HepG2 (cell line): ENCODE data around the gene GPBP1. TPM values are rescaled to one million over a fixed set of nuclear protein-coding genes. Genes with fewer than 3 reads are reported as not detected.

Source experiments
- E2F5 ChIP-seq: sonication (generic); formaldehyde crosslinking; conservative IDR thresholded peaks from 2 replicates; pipeline ENCODE4 v1.4.0; 2020; ENCODE audit warnings: missing genetic modification reagents
- JUND ChIP-seq: sonication (generic); formaldehyde crosslinking; IDR thresholded peaks from 2 replicates; pipeline ENCODE4 v1.8.0; 2022; ENCODE audit warnings: mild to moderate bottlenecking, missing genetic modification reagents
- KDM2A ChIP-seq: sonication (generic); formaldehyde crosslinking; IDR thresholded peaks from 2 replicates; pipeline ENCODE4 v1.4.0; 2020; ENCODE audit warnings: low read depth, missing genetic modification reagents, borderline replicate concordance
- KLF11 ChIP-seq: IDR thresholded peaks from 2 replicates; pipeline ENCODE4 v1.6.1; 2016; ENCODE audit warnings: missing compliant biosample characterization
- POLR2AphosphoS5 ChIP-seq: IDR thresholded peaks from 2 replicates; pipeline ENCODE4 v1.6.1; 2012; ENCODE audit warnings: low read depth, low read length
- SALL2 ChIP-seq: sonication (generic); formaldehyde crosslinking; IDR thresholded peaks from 2 replicates; pipeline ENCODE4 v1.8.1; 2023; ENCODE audit warnings: mild to moderate bottlenecking, missing genetic modification reagents, inconsistent platforms
- TCF7L2 ChIP-seq: IDR thresholded peaks from 2 replicates; pipeline ENCODE4 v1.6.1; 2011; ENCODE audit warnings: mild to moderate bottlenecking, low read depth, low read length, moderate library complexity
- ZFP36L1 ChIP-seq: sonication (generic); formaldehyde crosslinking; IDR thresholded peaks from 2 replicates; pipeline ENCODE4 v1.8.0; 2022; ENCODE audit warnings: mild to moderate bottlenecking, missing genetic modification reagents, moderate library complexity
- ZNF12 ChIP-seq: sonication (generic); formaldehyde crosslinking; IDR thresholded peaks from 2 replicates; pipeline ENCODE4 v1.5.0; 2020; ENCODE audit warnings: missing genetic modification reagents
- ZNF230 ChIP-seq: sonication (generic); formaldehyde crosslinking; IDR thresholded peaks from 2 replicates; pipeline ENCODE4 v1.4.0; 2020; ENCODE audit warnings: mild to moderate bottlenecking, missing genetic modification reagents
- ZNF530 ChIP-seq: sonication (generic); formaldehyde crosslinking; IDR thresholded peaks from 2 replicates; pipeline ENCODE4 v1.5.0; 2020; ENCODE audit warnings: low read depth, mild to moderate bottlenecking, missing genetic modification reagents
- polyA plus RNA-seq, 8 experiments: library from polyadenylated mRNA; depleted of rRNA in 3 of 8; stranded (reverse) in 7 of 8; unstranded in 1 of 8; fragments of >200 nt; fragmentation: Illumina TruSeq in 4 of 8; extraction: Trizol in 4 of 8; gene quantifications; 2 replicates each; pipeline versions ENCODE4 v1.2.1 to v1.2.3, GENCODE V29; 2011 to 2016; ENCODE audit warnings: low read depth in 4 of 8, missing spikeins in 1 of 8, mixed read lengths in 1 of 8; ENCODE audit not compliant: insufficient read depth in 1 of 8
- total RNA-seq, 5 experiments: library from RNA; depleted of rRNA; stranded (reverse); fragments of >200 nt; fragmentation: Illumina TruSeq; extraction: Trizol; gene quantifications; 2 replicates each; pipeline ENCODE4 v1.2.3, GENCODE V29; 2016; ENCODE audit warnings: low read depth in 1 of 5
- TF ChIP-seq, protein P1 (sequence below): sonication (generic); formaldehyde crosslinking; IDR thresholded peaks from 2 replicates; pipeline ENCODE4 v1.5.1; 2020; ENCODE audit warnings: mild to moderate bottlenecking, missing genetic modification reagents, moderate library complexity
- TF ChIP-seq, protein P2 (sequence below): sonication (generic); formaldehyde crosslinking; IDR thresholded peaks from 2 replicates; pipeline ENCODE4 v1.5.0; 2020; ENCODE audit warnings: mild to moderate bottlenecking, missing genetic modification reagents
- TF ChIP-seq, protein P3 (sequence below): IDR thresholded peaks from 2 replicates; pipeline ENCODE4 v1.6.1; 2016; ENCODE audit warnings: low read depth, control low read depth
- TF ChIP-seq, protein P4 (sequence below): sonication (generic); formaldehyde crosslinking; IDR thresholded peaks from 2 replicates; pipeline ENCODE4; 2020; ENCODE audit warnings: missing genetic modification reagents, mild to moderate bottlenecking, borderline replicate concordance

GPBP1 gene
- total and polyA plus RNA-seq, 2 of the 13 experiments (the other 11 are each of a cell fraction or from before 2014, with no cell fraction given): 27.1 to 72.2 TPM

DNA sequence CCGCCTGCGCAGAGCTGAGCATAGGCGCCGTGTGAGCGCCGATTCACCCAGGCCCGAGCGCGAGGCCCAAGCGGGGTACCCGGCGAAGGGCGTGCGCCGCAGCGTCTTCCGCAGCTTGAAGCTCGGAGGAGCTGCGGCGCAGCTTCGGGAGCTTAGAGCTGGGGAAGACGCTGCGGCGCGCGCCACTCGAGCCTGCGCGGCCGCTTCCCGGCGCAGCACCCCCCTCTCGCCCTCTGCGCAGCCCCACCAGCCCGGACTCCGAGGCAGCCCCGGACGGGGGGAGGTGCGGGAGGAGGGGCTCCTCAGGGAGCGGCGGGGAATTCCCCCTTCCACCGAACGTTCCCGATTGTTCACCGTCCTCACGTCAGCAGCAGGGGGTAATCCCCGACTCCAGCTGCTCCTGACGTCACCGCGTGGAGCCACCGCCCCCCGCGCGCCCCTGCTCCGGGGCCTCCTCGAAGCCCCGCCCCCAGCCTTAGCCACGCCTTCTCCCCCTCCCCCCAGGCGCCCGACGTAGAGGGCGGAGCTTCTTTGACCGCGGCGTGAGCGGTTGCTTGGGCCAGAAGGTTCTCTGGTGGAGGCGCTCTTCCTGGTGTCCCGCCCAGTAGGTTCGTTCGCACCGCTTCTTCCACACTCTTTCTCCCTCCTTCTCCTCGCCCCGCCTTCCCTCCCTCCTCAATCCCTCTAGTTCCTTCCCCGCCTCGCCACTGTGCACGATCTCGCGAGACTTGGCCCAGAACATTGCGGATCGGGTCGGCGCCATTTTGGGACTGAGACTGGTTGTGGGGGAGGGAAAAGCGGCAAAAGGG lies at the start of gene GPBP1 (continued):
- TF ChIP-seq ZNF12 (CRISPR knock-in tag): peak; percentile 58; the same call in 1 of the 2 replicates
- peak; percentile 76 for TF ChIP-seq KDM2A (CRISPR knock-in tag)
- no peak; the same call in 1 of the 2 replicates for TF ChIP-seq ZNF230 (CRISPR knock-in tag)
- no peak for TF ChIP-seq ZFP36L1
- TF ChIP-seq, protein P1, sequence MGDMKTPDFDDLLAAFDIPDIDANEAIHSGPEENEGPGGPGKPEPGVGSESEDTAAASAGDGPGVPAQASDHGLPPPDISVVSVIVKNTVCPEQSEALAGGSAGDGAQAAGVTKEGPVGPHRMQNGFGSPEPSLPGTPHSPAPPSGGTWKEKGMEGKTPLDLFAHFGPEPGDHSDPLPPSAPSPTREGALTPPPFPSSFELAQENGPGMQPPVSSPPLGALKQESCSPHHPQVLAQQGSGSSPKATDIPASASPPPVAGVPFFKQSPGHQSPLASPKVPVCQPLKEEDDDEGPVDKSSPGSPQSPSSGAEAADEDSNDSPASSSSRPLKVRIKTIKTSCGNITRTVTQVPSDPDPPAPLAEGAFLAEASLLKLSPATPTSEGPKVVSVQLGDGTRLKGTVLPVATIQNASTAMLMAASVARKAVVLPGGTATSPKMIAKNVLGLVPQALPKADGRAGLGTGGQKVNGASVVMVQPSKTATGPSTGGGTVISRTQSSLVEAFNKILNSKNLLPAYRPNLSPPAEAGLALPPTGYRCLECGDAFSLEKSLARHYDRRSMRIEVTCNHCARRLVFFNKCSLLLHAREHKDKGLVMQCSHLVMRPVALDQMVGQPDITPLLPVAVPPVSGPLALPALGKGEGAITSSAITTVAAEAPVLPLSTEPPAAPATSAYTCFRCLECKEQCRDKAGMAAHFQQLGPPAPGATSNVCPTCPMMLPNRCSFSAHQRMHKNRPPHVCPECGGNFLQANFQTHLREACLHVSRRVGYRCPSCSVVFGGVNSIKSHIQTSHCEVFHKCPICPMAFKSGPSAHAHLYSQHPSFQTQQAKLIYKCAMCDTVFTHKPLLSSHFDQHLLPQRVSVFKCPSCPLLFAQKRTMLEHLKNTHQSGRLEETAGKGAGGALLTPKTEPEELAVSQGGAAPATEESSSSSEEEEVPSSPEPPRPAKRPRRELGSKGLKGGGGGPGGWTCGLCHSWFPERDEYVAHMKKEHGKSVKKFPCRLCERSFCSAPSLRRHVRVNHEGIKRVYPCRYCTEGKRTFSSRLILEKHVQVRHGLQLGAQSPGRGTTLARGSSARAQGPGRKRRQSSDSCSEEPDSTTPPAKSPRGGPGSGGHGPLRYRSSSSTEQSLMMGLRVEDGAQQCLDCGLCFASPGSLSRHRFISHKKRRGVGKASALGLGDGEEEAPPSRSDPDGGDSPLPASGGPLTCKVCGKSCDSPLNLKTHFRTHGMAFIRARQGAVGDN (CRISPR knock-in tag): peak; percentile 78
- no peak for TF ChIP-seq TCF7L2
- TF ChIP-seq POLR2AphosphoS5: peak; percentile 75
- TF ChIP-seq, protein P2, sequence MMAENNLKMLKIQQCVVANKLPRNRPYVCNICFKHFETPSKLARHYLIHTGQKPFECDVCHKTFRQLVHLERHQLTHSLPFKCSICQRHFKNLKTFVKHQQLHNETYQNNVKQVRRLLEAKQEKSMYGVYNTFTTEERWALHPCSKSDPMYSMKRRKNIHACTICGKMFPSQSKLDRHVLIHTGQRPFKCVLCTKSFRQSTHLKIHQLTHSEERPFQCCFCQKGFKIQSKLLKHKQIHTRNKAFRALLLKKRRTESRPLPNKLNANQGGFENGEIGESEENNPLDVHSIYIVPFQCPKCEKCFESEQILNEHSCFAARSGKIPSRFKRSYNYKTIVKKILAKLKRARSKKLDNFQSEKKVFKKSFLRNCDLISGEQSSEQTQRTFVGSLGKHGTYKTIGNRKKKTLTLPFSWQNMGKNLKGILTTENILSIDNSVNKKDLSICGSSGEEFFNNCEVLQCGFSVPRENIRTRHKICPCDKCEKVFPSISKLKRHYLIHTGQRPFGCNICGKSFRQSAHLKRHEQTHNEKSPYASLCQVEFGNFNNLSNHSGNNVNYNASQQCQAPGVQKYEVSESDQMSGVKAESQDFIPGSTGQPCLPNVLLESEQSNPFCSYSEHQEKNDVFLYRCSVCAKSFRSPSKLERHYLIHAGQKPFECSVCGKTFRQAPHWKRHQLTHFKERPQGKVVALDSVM (CRISPR knock-in tag): no peak
- peak; percentile 29; the same call in 1 of the 2 replicates for TF ChIP-seq SALL2 (CRISPR knock-in tag)
- no peak for TF ChIP-seq ZNF530 (CRISPR knock-in tag)
- TF ChIP-seq KLF11 (CRISPR knock-in tag): no peak
- no peak; the same call in 1 of the 2 replicates for TF ChIP-seq JUND (CRISPR knock-in tag)
- TF ChIP-seq, protein P3, sequence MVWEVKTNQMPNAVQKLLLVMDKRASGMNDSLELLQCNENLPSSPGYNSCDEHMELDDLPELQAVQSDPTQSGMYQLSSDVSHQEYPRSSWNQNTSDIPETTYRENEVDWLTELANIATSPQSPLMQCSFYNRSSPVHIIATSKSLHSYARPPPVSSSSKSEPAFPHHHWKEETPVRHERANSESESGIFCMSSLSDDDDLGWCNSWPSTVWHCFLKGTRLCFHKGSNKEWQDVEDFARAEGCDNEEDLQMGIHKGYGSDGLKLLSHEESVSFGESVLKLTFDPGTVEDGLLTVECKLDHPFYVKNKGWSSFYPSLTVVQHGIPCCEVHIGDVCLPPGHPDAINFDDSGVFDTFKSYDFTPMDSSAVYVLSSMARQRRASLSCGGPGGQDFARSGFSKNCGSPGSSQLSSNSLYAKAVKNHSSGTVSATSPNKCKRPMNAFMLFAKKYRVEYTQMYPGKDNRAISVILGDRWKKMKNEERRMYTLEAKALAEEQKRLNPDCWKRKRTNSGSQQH (CRISPR knock-in tag): no peak
- TF ChIP-seq, protein P4, sequence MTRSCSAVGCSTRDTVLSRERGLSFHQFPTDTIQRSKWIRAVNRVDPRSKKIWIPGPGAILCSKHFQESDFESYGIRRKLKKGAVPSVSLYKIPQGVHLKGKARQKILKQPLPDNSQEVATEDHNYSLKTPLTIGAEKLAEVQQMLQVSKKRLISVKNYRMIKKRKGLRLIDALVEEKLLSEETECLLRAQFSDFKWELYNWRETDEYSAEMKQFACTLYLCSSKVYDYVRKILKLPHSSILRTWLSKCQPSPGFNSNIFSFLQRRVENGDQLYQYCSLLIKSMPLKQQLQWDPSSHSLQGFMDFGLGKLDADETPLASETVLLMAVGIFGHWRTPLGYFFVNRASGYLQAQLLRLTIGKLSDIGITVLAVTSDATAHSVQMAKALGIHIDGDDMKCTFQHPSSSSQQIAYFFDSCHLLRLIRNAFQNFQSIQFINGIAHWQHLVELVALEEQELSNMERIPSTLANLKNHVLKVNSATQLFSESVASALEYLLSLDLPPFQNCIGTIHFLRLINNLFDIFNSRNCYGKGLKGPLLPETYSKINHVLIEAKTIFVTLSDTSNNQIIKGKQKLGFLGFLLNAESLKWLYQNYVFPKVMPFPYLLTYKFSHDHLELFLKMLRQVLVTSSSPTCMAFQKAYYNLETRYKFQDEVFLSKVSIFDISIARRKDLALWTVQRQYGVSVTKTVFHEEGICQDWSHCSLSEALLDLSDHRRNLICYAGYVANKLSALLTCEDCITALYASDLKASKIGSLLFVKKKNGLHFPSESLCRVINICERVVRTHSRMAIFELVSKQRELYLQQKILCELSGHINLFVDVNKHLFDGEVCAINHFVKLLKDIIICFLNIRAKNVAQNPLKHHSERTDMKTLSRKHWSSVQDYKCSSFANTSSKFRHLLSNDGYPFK (CRISPR knock-in tag): peak; percentile 94; the same call in 1 of the 2 replicates
- peak; percentile 38; the same call in 1 of the 2 replicates for TF ChIP-seq E2F5
